Kidney (tissue), 14 donors: Measurements from ENCODE around the gene NECTIN4. TPM values are rescaled to one million over a fixed set of nuclear protein-coding genes. Genes with fewer than 3 reads are reported as not detected.

Source experiments
- DNase-seq, 5 donors: peaks; one replicate each; pipeline ENCODE4 v3.0.0-alpha.2; 2013 to 2020
- FAIRE-seq: peaks from 2 replicates; lab custom pipeline; 2012; peaks lifted over from hg19 to GRCh38; lab: Jason Lieb, UNC
- H3K27ac ChIP-seq, 2 donors: one replicate each; pipeline ENCODE4 v1.7.0; 2013; ENCODE audit warnings: low read depth in 2 of 2, low read length in 2 of 2, inconsistent platforms in 1 of 2
- H3K27me3 ChIP-seq: one replicate; pipeline ENCODE4 v1.7.1; 2013; ENCODE audit warnings: low read length, inconsistent platforms; ENCODE audit not compliant: control insufficient read depth, insufficient read depth
- H3K36me3 ChIP-seq, 3 donors: one replicate each; pipeline versions ENCODE4 v1.7.0 to v1.7.1; 2013; ENCODE audit warnings: low read length in 3 of 3, control low read depth in 1 of 3, inconsistent platforms in 1 of 3; ENCODE audit not compliant: insufficient read depth in 3 of 3, control insufficient read depth in 2 of 3
- H3K4me1 ChIP-seq, 3 donors: one replicate each; pipeline versions ENCODE4 v1.7.0 to v1.7.1; 2013; ENCODE audit warnings: low read length in 3 of 3, inconsistent platforms in 1 of 3, low read depth in 1 of 3; ENCODE audit not compliant: control insufficient read depth in 2 of 3, insufficient read depth in 2 of 3
- H3K4me3 ChIP-seq, 3 donors: one replicate each; pipeline versions ENCODE4 v1.7.0 to v1.8.1; 2013; ENCODE audit warnings: low read length in 3 of 3, control low read depth in 1 of 3, inconsistent platforms in 1 of 3
- H3K9ac ChIP-seq, 3 donors: one replicate each; pipeline versions ENCODE4 v1.7.0 to v1.7.1; 2013; ENCODE audit warnings: low read length in 3 of 3, control low read depth in 1 of 3, inconsistent platforms in 1 of 3
- H3K9me3 ChIP-seq, 3 donors: one replicate each; pipeline versions ENCODE4 v1.7.0 to v1.7.1; 2013; ENCODE audit warnings: low read length in 3 of 3, control low read depth in 1 of 3, inconsistent platforms in 1 of 3; ENCODE audit not compliant: control insufficient read depth in 2 of 3, insufficient read depth in 1 of 3
- intact Hi-C: fragments of 100-400 bp; cut with DNase I; formaldehyde crosslinking; loops from one replicate; pipeline ENCODE4 v1.11.1; 2022
- polyA plus RNA-seq: library from polyadenylated mRNA; stranded (reverse); fragments of 350-450 nt; fragmentation: Illumina TruSeq; extraction: RNeasy Lipid Tissue Mini Kit (QIAGEN cat#74804); gene quantifications from one replicate; pipeline ENCODE4 v1.2.3, GENCODE V29; 2014; ENCODE audit warnings: low read depth, low replicate concordance; ENCODE audit not compliant: insufficient read depth
- total RNA-seq: library from RNA; stranded (reverse); fragmentation: NEBNext Ultra II Directional; extraction: Animal tissue kit (Norgen Biotek cat#: 25700); gene quantifications from one replicate; pipeline ENCODE4 v1.2.1, GENCODE V29; 2021
- TF ChIP-seq, protein P1 (sequence below): IDR thresholded peaks from 3 replicates; pipeline ENCODE4 v1.5.1; 2012; ENCODE audit warnings: mild to moderate bottlenecking, moderate library complexity, borderline replicate concordance; ENCODE audit not compliant: insufficient read depth; ENCODE audit errors: extremely low read depth
- donor health status: control.
- donor health status: control.
- donor health status: control.
- donor health status: control.
- donor health status: control.
- donor health status: DM: yes; HTN: yes; CAD: no.
- donor health status: Normal renal cell carcinoma (clear cell type).

Gene NECTIN4
- total and polyA plus RNA-seq, 2 donors from 2014 or later, result 2.7 to 12.8 TPM

DNA sequence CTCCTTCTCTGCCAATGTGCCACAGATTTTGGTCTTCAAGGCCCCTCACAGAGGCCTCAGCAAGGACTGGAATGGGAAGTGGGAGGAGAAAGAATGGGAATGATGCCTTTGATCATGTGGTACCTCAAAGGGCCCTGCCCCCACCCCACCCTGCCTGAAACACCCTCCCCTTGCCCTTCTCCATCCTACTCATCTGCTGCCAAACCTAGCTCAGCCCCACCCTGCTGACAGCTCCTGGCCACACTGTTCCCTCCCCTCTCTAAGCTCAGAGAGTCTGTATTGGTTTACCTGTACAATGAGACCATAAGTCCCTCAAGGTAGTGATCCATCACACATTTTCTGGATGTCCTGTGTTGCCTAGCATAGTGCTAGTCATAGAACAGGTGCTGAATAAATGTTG, 12.9 kb downstream of the NECTIN4 start:
- H3K4me3 ChIP-seq, result no peak overlapping the region
- FAIRE-seq (no peak), DNase-seq (no peak)
- H3K27me3 ChIP-seq, result no peaks in the 10 kb centered on the region
- H3K36me3 ChIP-seq, result peaks cover 0 to 3% (median 0%) of the 10 kb centered on the region in 3 donors
- no peak overlapping the region for H3K27ac ChIP-seq
- TF ChIP-seq, protein P1, sequence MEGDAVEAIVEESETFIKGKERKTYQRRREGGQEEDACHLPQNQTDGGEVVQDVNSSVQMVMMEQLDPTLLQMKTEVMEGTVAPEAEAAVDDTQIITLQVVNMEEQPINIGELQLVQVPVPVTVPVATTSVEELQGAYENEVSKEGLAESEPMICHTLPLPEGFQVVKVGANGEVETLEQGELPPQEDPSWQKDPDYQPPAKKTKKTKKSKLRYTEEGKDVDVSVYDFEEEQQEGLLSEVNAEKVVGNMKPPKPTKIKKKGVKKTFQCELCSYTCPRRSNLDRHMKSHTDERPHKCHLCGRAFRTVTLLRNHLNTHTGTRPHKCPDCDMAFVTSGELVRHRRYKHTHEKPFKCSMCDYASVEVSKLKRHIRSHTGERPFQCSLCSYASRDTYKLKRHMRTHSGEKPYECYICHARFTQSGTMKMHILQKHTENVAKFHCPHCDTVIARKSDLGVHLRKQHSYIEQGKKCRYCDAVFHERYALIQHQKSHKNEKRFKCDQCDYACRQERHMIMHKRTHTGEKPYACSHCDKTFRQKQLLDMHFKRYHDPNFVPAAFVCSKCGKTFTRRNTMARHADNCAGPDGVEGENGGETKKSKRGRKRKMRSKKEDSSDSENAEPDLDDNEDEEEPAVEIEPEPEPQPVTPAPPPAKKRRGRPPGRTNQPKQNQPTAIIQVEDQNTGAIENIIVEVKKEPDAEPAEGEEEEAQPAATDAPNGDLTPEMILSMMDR, result no peak
- no peak overlapping the region for H3K9ac ChIP-seq
- intact Hi-C loops, result no loop called here
- no peaks in the 10 kb centered on the region for H3K4me1 ChIP-seq
- H3K9me3 ChIP-seq, result no peaks in the 10 kb centered on the region

DNA sequence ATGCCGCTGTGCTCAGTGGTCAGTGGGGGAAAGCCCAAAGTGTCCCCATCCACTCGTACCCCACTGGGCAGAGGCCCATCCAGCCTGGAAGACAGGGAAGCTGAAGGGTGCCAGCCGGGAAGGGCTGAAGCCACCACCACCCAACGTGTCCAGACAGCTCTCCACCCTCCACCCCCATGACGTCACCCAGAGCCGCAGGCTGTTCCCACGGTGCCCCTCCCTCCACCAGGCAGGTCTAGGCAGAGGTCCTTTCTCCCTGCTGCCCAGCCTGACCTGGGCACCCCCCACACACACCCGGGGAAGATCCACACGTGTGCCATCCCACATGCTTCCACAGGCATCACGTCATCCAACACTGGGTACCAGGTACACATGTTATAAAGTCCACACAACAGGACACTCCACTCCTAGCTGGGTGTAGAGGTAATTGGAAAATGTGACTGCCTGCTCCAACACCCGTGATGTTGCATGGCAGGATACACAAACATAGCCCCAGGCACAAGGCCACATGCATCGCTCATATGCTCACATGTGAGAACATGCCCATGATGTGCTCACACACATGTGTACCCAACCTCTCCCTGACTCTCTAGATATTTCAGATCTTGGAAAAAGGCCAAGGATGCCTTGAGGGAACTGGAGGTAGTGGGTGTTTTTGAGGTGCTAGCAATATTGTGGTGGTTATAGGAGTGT, 14.5 kb downstream of the NECTIN4 start:
- FAIRE-seq, result no peak
- Histone ChIP-seq H3K27me3 (no peaks in the 10 kb centered on the region), H3K4me1 (no peaks in the 10 kb centered on the region), H3K9ac (no peak overlapping the region), H3K36me3 (peaks cover 0 to 3% (median 0%) of the 10 kb centered on the region in 3 donors), H3K9me3 (no peaks in the 10 kb centered on the region), H3K4me3 (no peak overlapping the region), H3K27ac (no peak overlapping the region)
- intact Hi-C loops, result no loop called here
- TF ChIP-seq, protein P1, result no peak
- no peak for DNase-seq

DNA sequence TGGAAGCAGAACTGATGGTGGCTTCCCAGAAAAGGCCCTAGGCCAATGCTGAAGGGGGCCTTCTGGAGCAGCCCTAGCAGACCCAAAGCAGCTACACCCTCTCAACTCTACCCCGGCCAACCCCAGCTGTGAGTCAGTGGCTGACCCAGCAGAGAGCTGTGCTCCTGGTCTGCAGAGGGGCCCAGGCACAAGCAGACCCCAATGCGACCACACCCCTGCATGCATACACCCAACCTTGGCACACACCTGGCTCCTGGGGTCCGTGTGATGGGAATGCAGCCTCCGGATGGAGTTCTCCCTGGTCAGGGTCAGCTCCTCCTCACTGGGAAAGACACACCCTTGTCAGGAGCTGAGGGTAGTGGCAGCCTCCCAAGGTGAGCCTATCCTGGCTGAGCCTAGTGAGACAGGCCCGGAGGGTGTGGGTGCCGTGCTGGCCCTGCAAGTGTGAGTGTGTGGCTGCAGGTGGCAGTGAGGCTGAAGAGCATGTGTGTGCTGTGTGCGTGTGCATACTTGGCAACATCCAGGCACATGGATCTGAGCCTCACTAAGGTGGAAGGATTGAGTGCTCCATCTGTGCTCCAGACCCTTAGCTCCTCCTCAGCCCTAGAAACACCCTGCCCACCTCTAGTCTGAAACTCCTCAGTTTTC, 15.8 kb downstream of the NECTIN4 start:
- Histone ChIP-seq H3K27ac (no peak overlapping the region), H3K9ac (no peak overlapping the region), H3K4me3 (no peak overlapping the region), H3K4me1 (no peaks in the 10 kb centered on the region), H3K36me3 (peaks cover 0 to 3% (median 0%) of the 10 kb centered on the region in 3 donors), H3K27me3 (no peaks in the 10 kb centered on the region), H3K9me3 (no peaks in the 10 kb centered on the region)
- DNase-seq, result no peak
- no peak for FAIRE-seq
- intact Hi-C loops, result no loop called here
- TF ChIP-seq, protein P1, result no peak
